ACHN (cell line): Measurements from ENCODE around the gene GOLGA6D.
"Not testable (repeated sequence)": the region's sequence is repeated elsewhere in the genome, so short reads cannot be mapped to it uniquely, and the experiment has no call there.

Experiments
- DNase-seq: peaks from one replicate; pipeline ENCODE4 v3.0.0-alpha.2; 2015
- in situ Hi-C: cut with HindIII; loops from 2 replicates; pipeline ENCODE4 v1.10.0; 2017; ENCODE audit warnings: low sequenced_read_pairs, low pct_ligation_motif_present, low pct_unique_long_range_greater_than_20kb

The GOLGA6D gene

GRCh38 chr15:75282572-75282971 is at the start of gene GOLGA6D:
GOLGA6D (plus strand) TSS chr15:75282835; CDS start chr15:75282876, 41 bp downstream.
- DNase-seq, in situ Hi-C loops: not testable (repeated sequence)

GRCh38 chr15:75233504-75234190 is 49.0 kb upstream of the GOLGA6D start:
- in situ Hi-C loops: no loop called here
- DNase-seq: no peak

- no peak for DNase-seq
- in situ Hi-C loops: no loop called here
These were observed 48.3 kb upstream of the GOLGA6D start for GRCh38 chr15:75234191-75234810.

DNA sequence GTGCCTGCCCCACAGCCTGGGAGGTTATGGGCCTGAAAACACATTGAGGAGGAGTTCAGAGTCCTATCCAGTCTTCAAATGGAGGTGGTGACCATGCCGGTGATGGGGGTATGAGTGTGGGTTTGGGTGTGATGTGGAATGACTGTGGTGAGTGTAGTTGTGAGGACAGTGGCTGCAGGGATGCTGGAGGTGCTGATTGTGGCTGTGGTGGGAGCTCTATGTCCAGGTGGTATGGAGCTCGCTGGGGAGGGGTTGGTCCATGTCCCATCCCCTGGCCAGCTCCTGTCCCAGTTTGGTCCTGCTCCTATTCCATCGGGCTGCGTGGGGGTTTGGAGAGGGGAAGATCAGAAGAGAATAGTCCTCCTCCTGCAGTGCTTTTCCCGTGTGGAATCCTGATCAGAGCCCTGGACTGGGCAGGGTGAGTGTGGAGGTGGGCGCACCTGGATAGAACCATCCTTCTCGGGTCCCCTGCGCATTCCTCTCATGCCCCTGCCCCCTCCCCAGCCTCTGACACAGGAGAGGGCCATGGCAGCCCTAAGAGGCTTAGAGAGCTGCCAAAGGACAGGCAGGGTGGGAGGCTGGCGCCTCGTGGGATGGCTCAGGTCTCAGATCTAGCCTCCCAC is 47.5 kb upstream of the GOLGA6D start:
- in situ Hi-C loops: no loop called here

DNA sequence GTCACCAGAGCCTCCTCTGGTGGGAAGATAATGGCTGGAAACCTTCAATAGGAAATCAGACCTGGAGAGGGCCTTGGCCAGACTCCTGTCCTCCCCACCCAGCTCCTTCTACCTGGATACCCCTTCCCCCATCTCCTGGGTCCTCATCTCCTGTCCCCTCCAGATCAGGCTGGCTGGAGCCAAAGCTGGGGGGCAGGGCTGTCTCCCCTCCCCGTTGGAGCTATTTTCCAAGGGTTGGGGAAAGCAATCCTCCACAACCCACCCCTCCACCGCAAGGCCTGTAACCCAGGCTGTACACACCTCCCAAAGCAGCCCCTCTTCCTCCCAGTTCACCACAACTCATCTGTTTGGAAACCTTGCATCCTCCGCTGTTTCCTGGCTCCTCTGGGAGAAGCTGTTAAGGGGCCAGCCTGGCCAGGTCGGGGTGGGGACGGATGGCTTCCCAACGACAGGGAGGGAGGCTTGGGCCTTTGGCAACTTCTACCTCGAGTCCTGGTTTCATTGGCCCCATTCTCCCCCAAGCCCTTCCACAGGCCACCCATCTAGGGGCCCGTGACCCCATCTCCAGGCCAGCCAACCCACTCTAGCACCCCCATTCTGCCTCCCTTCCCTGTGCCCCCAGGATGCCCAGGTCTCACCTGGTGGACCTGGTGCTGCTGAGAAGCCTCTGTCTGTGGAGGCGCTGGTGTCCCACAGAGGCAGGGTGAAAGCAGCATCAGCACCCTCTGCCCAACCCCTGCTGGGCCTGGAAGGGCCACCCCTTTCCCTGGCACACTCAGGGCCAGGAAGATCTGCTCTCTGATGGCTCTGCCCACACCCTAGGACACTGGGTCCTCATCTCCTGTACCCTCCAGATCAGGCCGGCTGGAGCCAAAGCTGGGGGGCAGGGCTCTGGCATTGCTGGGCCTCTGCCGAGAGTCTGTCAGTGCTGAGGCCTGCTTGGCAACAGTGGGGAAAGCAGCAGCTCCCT is 46.6 kb upstream of the GOLGA6D start:
- in situ Hi-C loops: no loop called here
- DNase-seq: no peak

More for the DNA sequence above, 47.5 kb upstream of the GOLGA6D start:
- no peak for DNase-seq

DNA sequence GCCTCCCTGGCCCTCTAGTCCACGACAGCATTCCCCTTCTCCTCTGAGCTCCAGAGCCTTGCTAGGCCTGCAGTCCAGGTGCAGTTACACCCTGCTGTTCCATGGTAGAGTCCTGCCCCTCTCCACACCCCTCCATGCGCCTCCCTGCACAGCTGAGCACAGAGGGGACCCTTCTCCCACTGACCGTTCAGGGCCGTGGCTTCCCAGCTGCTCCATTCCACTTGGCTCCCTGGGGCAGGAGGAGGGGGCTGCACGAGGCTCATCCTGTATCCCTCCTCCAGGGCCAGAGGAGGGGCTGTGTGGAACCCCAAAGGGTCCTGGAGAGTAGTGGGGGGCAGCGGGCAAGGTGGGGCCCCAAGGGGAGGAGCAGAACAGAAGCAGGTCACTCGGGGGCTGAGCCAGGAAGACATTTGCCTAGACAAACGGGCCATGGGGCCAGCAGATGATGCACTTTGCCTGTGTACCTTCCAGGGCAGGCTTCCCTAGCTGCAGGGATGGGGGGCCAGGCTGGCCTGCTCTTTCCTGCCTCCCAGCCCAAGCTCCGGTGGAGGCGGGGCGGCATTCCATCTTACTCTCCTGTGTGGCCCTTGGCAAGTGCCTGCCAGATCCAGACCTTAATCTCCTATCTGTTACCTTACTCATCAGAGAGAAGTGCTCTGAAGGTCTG is 45.2 kb upstream of the GOLGA6D start:
- in situ Hi-C loops: no loop called here
- DNase-seq: no peak

- no peak for DNase-seq
- in situ Hi-C loops: no loop called here
These were observed 44.5 kb upstream of the GOLGA6D start for GRCh38 chr15:75238150-75238549.

DNA sequence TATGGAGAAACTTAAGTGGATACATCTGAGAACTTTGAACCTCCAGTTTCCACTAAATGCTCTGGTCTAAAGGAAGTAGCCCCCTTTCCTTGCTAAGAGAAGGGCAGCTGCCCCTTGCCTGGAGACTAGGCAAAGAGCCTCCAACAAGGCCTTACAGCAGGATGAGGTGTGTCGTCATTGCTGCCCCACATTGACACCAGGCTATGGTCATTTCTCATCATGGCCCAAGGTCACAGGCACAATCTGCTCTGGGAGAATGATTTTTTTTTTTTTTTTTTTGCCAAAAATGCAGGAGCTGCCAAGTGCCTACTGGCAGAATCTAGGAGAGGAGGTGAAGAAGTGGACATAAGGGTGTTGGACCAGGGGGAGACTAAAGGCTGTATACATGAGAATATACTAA is 36.9 kb upstream of the GOLGA6D start:
- in situ Hi-C loops, DNase-seq: not testable (repeated sequence)

GRCh38 chr15:75248991-75249390 is 33.6 kb upstream of the GOLGA6D start:
- in situ Hi-C loops, DNase-seq: not testable (repeated sequence)

GRCh38 chr15:75249726-75250125 is 32.9 kb upstream of the GOLGA6D start:
- in situ Hi-C loops: no loop called here
- DNase-seq: no peak

- in situ Hi-C loops, DNase-seq: not testable (repeated sequence)
These were observed 31.3 kb upstream of the GOLGA6D start for GRCh38 chr15:75251343-75251742.

DNA sequence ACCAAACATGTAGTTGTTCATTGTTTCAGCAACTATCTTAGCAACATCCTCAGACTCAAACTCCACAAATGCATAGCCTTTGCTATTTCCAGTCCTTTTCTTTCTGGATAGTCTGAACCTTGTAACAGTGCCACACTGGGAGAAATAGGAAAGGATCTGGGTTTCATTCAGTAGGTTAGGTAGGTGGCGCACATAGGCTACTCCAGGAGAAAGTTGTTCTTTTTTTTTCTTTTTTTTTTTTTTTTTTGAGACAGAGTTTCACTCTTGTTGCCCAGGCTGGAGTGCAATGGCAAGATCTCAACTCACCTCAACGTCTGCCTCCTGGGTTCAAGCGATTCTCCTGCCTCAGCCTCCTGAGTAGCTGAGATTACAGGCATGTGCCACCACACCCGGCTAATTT is 30.4 kb upstream of the GOLGA6D start:
- DNase-seq: peak; percentile 10
- in situ Hi-C loops: not testable (repeated sequence)

DNA sequence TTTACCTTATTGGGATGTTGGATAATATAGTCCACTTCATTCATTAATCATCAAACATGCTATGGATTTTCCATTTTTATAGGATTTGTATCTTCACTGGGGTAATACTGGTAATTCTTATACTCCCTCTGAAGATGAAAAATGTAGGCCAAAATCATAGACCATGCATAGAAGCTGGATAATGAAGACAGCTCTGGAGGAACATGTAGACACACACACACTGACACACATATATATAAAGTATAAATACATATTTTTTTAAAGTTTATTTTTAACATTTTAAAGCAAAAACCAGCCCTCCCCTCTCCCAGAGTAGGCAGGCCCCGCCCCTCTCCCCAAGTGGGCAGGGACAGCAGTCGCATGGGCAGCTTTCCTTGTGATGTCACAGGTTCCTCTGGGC is 24.6 kb upstream of the GOLGA6D start, which contains the start of gene GOLGA6C:
TSS of gene GOLGA6C (plus strand) at position 301 of the 400 bp plus-strand sequence. CDS start 265 bp downstream, outside the sequence.
- DNase-seq, in situ Hi-C loops: not testable (repeated sequence)

DNA sequence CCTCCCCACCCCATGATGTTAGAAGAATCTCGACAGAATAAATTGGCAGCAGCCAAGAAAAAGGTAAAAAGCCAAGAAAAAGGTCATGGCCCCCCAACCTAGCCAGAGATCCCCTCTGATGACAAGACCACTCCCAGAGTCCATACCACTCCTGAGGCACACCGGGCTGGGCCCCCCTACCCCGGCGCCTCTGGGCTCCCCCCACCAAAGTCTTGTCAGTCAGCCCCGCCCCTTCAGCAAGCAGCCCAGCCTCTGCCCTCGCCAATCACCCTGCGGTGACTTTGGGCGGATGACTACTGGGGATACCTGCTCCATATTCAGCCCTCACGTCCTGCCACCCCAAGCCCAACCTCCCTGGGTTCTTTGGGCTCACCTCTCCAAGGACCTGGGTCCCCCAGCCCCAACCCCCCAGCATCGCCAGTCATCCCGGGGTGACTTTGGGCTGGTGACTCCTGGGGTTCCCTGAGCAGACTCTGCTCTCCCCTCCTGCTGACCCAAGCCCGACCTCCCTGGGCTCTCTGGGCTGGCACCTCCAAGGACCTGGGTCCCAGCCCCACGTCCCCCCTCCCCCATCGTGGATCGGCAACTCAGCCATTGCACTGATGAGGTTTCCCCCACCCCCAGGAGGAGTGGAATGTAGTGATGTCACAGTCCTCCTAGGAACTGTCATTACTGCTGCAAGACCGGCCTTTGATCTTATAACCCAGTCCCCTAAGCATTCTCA is 23.9 kb upstream of the GOLGA6D start:
- DNase-seq, in situ Hi-C loops: not testable (repeated sequence)

DNA sequence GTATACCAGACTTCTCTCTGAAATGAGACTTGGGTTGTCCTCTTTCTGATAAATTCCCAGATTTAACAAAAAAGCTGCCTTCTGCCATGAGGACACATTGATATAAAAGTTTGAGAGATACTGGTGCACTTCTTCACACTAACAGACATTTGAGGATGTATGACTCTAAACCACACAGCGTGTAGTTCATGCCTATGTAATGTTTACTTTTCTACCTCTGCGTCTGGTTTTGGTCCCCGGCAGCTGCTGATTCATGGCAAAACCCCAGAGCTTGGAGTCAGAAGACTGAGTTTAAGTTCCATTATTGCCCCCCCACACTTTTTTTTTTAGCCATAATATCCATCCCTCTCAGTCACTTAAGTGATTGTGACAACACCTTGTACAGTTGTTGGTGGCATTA is 22.8 kb upstream of the GOLGA6D start:
- in situ Hi-C loops, DNase-seq: not testable (repeated sequence)

GRCh38 chr15:75273751-75274359 is 8.8 kb upstream of the GOLGA6D start:
- in situ Hi-C loops, DNase-seq: not testable (repeated sequence)

GRCh38 chr15:75274509-75275107 is 8.0 kb upstream of the GOLGA6D start:
- in situ Hi-C loops: not testable (repeated sequence)
- DNase-seq: peak; percentile 19
